HepG2 (cell line): ENCODE data around the gene HIRA. TPM values are rescaled to one million over a fixed set of nuclear protein-coding genes. Genes with fewer than 3 reads are reported as not detected.
A peak's percentile ranks its signal among the peaks of the same experiment; 100 is the strongest.

Source experiments
- CEBPB ChIP-seq: IDR thresholded peaks from 2 replicates; pipeline ENCODE4 v1.6.1; 2011; ENCODE audit warnings: low read depth, low read length, improper control_type of control experiment, borderline replicate concordance
- ELF1 ChIP-seq: sonication (generic); formaldehyde crosslinking; IDR thresholded peaks from 2 replicates; pipeline ENCODE4 v1.4.0; 2020; ENCODE audit warnings: missing genetic modification reagents
- ETV5 ChIP-seq: IDR thresholded peaks from 2 replicates; pipeline ENCODE4 v1.6.1; 2018; ENCODE audit warnings: missing biosample characterization, missing genetic modification reagents, inconsistent platforms, borderline replicate concordance
- FOXK1 ChIP-seq: sonication (generic); formaldehyde crosslinking; IDR thresholded peaks from 2 replicates; pipeline ENCODE4 v1.4.0; 2020; ENCODE audit warnings: low read depth, missing genetic modification reagents, borderline replicate concordance
- GTF2F1 ChIP-seq: fragments of 150-350 bp; IDR thresholded peaks from 2 replicates; pipeline ENCODE4 v1.6.1; 2014; ENCODE audit warnings: low read length
- NFKB2 ChIP-seq: sonication (generic); formaldehyde crosslinking; IDR thresholded peaks from 2 replicates; pipeline ENCODE4 v1.4.0; 2020; ENCODE audit warnings: missing genetic modification reagents, borderline replicate concordance
- NR2C2 ChIP-seq: sonication (generic); formaldehyde crosslinking; IDR thresholded peaks from 2 replicates; pipeline ENCODE4 v1.4.0; 2020; ENCODE audit warnings: missing genetic modification reagents, mild to moderate bottlenecking, moderate library complexity, borderline replicate concordance
- SMAD1 ChIP-seq: sonication (generic); formaldehyde crosslinking; IDR thresholded peaks from 2 replicates; pipeline ENCODE4 v1.4.0; 2020; ENCODE audit warnings: missing genetic modification reagents, low read depth, mild to moderate bottlenecking, borderline replicate concordance
- SOX13 ChIP-seq, 3 experiments: fragments of 450-650 bp in 1 of 3; sonication (generic) in 1 of 3; formaldehyde crosslinking in 1 of 3; IDR thresholded peaks in 2 of 3; conservative IDR thresholded peaks in 1 of 3; 2 replicates each; pipeline versions ENCODE4 v1.5.0 to v1.6.1; 2016 to 2020; ENCODE audit warnings: antibody characterized with exemption in 1 of 3, mild to moderate bottlenecking in 1 of 3, missing compliant biosample characterization in 1 of 3, missing genetic modification reagents in 1 of 3, moderate library complexity in 1 of 3
- ZNF382 ChIP-seq: sonication (generic); formaldehyde crosslinking; IDR thresholded peaks from 2 replicates; pipeline ENCODE4 v1.5.0; 2020; ENCODE audit warnings: missing genetic modification reagents, mild to moderate bottlenecking, borderline replicate concordance
- ZNF709 ChIP-seq: sonication (generic); formaldehyde crosslinking; IDR thresholded peaks from 2 replicates; pipeline ENCODE4 v1.5.0; 2020; ENCODE audit warnings: mild to moderate bottlenecking, missing genetic modification reagents
- ZNF816 ChIP-seq: sonication (generic); formaldehyde crosslinking; IDR thresholded peaks from 2 replicates; pipeline ENCODE4 v1.8.0; 2022; ENCODE audit warnings: missing genetic modification reagents, mild to moderate bottlenecking, borderline replicate concordance
- ZNF841 ChIP-seq: sonication (generic); formaldehyde crosslinking; IDR thresholded peaks from 2 replicates; pipeline ENCODE4 v1.8.1; 2023; ENCODE audit warnings: missing genetic modification reagents, borderline replicate concordance
- ZSCAN21 ChIP-seq: sonication (generic); formaldehyde crosslinking; IDR thresholded peaks from 2 replicates; pipeline ENCODE4 v1.8.0; 2022; ENCODE audit warnings: mild to moderate bottlenecking, missing genetic modification reagents, moderate library complexity, borderline replicate concordance
- polyA plus RNA-seq, 8 experiments: library from polyadenylated mRNA; depleted of rRNA in 3 of 8; stranded (reverse) in 7 of 8; unstranded in 1 of 8; fragments of >200 nt; fragmentation: Illumina TruSeq in 4 of 8; extraction: Trizol in 4 of 8; gene quantifications; 2 replicates each; pipeline versions ENCODE4 v1.2.1 to v1.2.3, GENCODE V29; 2011 to 2016; ENCODE audit warnings: low read depth in 4 of 8, missing spikeins in 1 of 8, mixed read lengths in 1 of 8; ENCODE audit not compliant: insufficient read depth in 1 of 8
- total RNA-seq, 5 experiments: library from RNA; depleted of rRNA; stranded (reverse); fragments of >200 nt; fragmentation: Illumina TruSeq; extraction: Trizol; gene quantifications; 2 replicates each; pipeline ENCODE4 v1.2.3, GENCODE V29; 2016; ENCODE audit warnings: low read depth in 1 of 5
- TF ChIP-seq, protein P1 (sequence below), 2 experiments: fragments of 450-650 bp in 1 of 2; sonication (generic) in 1 of 2; formaldehyde crosslinking; IDR thresholded peaks; 2 replicates each; pipeline versions ENCODE4 v1.5.0 to v1.8.0; 2020 to 2022; ENCODE audit warnings: mild to moderate bottlenecking in 1 of 2, missing genetic modification reagents in 1 of 2
- TF ChIP-seq, protein P2 (sequence below): sonication (generic); formaldehyde crosslinking; IDR thresholded peaks from 2 replicates; pipeline ENCODE4 v1.5.1; 2020; ENCODE audit warnings: missing genetic modification reagents, mild to moderate bottlenecking, borderline replicate concordance
- TF ChIP-seq, protein P3 (sequence below): IDR thresholded peaks from 2 replicates; pipeline ENCODE4 v1.6.1; 2016; ENCODE audit warnings: low read depth
- TF ChIP-seq, protein P4 (sequence below), 2 experiments: sonication (generic) in 1 of 2; formaldehyde crosslinking in 1 of 2; IDR thresholded peaks; 2 replicates each; pipeline versions ENCODE4 v1.4.0 to v1.6.1; 2018 to 2020; ENCODE audit warnings: missing genetic modification reagents in 2 of 2, borderline replicate concordance in 1 of 2, low read depth in 1 of 2, mild to moderate bottlenecking in 1 of 2, missing biosample characterization in 1 of 2

HIRA gene
- total and polyA plus RNA-seq, 2 of the 13 experiments (the other 11 are each of a cell fraction or from before 2014, with no cell fraction given), result 21.5 to 29.2 TPM

DNA sequence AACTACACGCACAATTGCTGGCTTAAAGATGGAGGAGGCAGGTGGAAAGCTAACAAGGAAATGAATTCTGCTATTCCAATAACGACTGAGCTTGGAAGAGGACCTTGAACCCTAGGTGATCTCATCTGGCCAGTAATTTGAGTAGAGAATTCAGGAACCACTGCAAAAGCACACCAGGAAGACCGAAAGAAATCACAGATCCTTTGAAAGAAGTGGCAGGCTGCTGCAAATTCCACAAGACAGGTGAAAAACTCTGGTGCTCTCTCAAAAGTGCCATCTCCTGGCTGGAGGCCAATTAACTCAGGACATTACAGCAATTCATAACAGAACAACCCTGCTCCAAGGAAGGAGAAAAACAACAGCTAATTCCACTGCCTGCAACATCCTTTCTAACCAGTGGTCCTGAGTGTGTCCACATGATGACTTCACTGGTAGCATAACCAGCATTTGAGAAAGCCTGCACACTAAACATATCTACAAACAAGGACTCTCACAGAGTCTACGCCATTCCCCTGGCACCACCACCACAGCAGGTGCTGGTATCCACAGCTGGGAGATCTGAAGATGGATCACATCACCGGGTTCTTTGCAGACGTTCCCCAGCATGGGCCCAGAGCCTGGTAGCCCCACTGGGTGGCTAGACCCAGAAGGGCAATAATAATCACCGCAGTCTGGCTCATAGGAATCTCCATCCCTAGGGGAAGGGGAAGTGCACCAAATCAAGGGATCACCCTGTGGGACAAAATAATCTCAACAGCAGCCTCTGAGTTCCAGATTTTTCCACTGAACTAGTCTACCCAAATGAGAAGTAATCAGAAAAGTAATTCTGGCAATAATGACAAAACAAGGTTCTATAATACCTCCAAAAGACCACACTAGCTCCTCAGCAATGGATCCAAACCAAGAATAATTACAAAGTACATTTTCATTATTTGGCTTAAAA, 95.1 kb downstream of the HIRA start (continued):
- TF ChIP-seq CEBPB (no peak), ZNF709 (CRISPR knock-in tag) (no peak), FOXK1 (CRISPR knock-in tag) (no peak), NR2C2 (CRISPR knock-in tag) (no peak), SMAD1 (CRISPR knock-in tag) (no peak), ZNF382 (CRISPR knock-in tag) (no peak), ZNF841 (CRISPR knock-in tag) (no peak), ZSCAN21 (CRISPR knock-in tag) (no peak), SOX13 (IDR thresholded peaks at IDR 0.05) (no peak), SOX13 (CRISPR knock-in tag; conservative IDR thresholded peaks at IDR 0.05 in 1 of 2, IDR thresholded peaks at IDR 0.05 in 1 of 2) (no peak), GTF2F1 (no peak), NFKB2 (no peak), ELF1 (CRISPR knock-in tag) (peak; percentile 61), ZNF816 (CRISPR knock-in tag) (no peak), ETV5 (CRISPR knock-in tag) (no peak)
- TF ChIP-seq, protein P1, sequence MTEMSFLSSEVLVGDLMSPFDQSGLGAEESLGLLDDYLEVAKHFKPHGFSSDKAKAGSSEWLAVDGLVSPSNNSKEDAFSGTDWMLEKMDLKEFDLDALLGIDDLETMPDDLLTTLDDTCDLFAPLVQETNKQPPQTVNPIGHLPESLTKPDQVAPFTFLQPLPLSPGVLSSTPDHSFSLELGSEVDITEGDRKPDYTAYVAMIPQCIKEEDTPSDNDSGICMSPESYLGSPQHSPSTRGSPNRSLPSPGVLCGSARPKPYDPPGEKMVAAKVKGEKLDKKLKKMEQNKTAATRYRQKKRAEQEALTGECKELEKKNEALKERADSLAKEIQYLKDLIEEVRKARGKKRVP (CRISPR knock-in tag; IDR thresholded peaks at IDR 0.05), result no peak
- TF ChIP-seq, protein P2, sequence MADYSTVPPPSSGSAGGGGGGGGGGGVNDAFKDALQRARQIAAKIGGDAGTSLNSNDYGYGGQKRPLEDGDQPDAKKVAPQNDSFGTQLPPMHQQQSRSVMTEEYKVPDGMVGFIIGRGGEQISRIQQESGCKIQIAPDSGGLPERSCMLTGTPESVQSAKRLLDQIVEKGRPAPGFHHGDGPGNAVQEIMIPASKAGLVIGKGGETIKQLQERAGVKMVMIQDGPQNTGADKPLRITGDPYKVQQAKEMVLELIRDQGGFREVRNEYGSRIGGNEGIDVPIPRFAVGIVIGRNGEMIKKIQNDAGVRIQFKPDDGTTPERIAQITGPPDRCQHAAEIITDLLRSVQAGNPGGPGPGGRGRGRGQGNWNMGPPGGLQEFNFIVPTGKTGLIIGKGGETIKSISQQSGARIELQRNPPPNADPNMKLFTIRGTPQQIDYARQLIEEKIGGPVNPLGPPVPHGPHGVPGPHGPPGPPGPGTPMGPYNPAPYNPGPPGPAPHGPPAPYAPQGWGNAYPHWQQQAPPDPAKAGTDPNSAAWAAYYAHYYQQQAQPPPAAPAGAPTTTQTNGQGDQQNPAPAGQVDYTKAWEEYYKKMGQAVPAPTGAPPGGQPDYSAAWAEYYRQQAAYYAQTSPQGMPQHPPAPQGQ (CRISPR knock-in tag), result no peak
- TF ChIP-seq, protein P3, sequence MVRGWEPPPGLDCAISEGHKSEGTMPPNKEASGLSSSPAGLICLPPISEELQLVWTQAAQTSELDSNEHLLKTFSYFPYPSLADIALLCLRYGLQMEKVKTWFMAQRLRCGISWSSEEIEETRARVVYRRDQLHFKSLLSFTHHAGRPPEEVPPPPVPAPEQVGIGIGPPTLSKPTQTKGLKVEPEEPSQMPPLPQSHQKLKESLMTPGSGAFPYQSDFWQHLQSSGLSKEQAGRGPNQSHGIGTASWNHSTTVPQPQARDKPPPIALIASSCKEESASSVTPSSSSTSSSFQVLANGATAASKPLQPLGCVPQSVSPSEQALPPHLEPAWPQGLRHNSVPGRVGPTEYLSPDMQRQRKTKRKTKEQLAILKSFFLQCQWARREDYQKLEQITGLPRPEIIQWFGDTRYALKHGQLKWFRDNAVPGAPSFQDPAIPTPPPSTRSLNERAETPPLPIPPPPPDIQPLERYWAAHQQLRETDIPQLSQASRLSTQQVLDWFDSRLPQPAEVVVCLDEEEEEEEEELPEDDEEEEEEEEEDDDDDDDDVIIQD (CRISPR knock-in tag), result peak; percentile 78; the same call in 1 of the 2 replicates
- TF ChIP-seq, protein P4, sequence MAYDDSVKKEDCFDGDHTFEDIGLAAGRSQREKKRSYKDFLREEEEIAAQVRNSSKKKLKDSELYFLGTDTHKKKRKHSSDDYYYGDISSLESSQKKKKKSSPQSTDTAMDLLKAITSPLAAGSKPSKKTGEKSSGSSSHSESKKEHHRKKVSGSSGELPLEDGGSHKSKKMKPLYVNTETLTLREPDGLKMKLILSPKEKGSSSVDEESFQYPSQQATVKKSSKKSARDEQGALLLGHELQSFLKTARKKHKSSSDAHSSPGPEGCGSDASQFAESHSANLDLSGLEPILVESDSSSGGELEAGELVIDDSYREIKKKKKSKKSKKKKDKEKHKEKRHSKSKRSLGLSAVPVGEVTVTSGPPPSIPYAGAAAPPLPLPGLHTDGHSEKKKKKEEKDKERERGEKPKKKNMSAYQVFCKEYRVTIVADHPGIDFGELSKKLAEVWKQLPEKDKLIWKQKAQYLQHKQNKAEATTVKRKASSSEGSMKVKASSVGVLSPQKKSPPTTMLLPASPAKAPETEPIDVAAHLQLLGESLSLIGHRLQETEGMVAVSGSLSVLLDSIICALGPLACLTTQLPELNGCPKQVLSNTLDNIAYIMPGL (CRISPR knock-in tag; IDR thresholded peaks at IDR 0.05; ENCODE audit: borderline replicate concordance in 1 of 2, low read depth in 1 of 2), result no peak
